Activated naive CD8-positive, alpha-beta T cell treated with anti-CD3 and anti-CD28 coated beads, Interleukin-2, amount 50 U/mL, for 16 hours (primary cell): ENCODE data around the gene SPRYD3.

ENCODE experiments used
- DNase-seq: peaks from one replicate; pipeline ENCODE4 v3.0.0-alpha.2; 2020; ENCODE audit warnings: low read depth, low spot score

The SPRYD3 gene

GRCh38 chr12:53078425-53079225 is 565 bp downstream of the SPRYD3 start:
- no peak for DNase-seq

GRCh38 chr12:53077030-53077429 is 2.2 kb downstream of the SPRYD3 start:
- DNase-seq: no peak

GRCh38 chr12:53076461-53076860 is 2.7 kb downstream of the SPRYD3 start:
- DNase-seq: no peak

- no peak for DNase-seq
Measured at GRCh38 chr12:53074999-53075370, 4.2 kb downstream of the SPRYD3 start.

- DNase-seq: no peak
Measured at GRCh38 chr12:53074283-53074998, 4.7 kb downstream of the SPRYD3 start.

- no peak for DNase-seq
Measured at GRCh38 chr12:53073881-53074280, 5.3 kb downstream of the SPRYD3 start.

GRCh38 chr12:53071591-53072551 is 7.3 kb downstream of the SPRYD3 start:
- DNase-seq: no peak

GRCh38 chr12:53070877-53071492 is 8.2 kb downstream of the SPRYD3 start:
- DNase-seq: no peak

GRCh38 chr12:53069621-53070410 is 9.4 kb downstream of the SPRYD3 start:
- DNase-seq: no peak

- DNase-seq: no peak
Measured at GRCh38 chr12:53068811-53069585, 10.2 kb downstream of the SPRYD3 start.

- no peak for DNase-seq
Measured at GRCh38 chr12:53067993-53068770, 11.0 kb downstream of the SPRYD3 start.

GRCh38 chr12:53067074-53067992 is 11.9 kb downstream of the SPRYD3 start:
- DNase-seq: no peak

- no peak for DNase-seq
Measured at GRCh38 chr12:53065975-53066931, 12.9 kb downstream of the SPRYD3 start.

- no peak for DNase-seq
Measured at GRCh38 chr12:53065470-53065869, 13.7 kb downstream of the SPRYD3 start.

- no peak for DNase-seq
Measured at GRCh38 chr12:53064613-53065436, 14.4 kb downstream of the SPRYD3 start.
